Measurements from ENCODE around the gene SSUH2.

DNA sequence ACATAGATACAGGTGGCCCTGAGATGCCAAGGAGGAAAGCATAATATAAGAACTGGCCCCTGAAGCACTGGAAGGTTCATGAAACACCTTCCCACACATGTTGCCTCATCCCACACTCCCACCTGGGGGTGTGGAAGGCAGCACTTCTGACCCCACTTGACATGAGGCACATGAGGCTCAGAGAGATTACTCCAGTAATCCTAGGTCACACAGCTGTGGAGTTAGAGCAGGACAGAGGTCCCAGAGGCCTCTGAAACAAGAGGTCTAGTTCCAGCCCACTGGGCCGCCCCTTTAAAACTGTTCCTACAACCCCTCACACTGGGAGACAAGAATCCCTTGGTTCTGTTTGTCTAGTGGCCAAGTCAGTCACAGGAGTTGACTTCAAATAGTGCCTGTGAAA, 7.2 kb downstream of the SSUH2 start:
- TF ChIP-seq, protein P1, sequence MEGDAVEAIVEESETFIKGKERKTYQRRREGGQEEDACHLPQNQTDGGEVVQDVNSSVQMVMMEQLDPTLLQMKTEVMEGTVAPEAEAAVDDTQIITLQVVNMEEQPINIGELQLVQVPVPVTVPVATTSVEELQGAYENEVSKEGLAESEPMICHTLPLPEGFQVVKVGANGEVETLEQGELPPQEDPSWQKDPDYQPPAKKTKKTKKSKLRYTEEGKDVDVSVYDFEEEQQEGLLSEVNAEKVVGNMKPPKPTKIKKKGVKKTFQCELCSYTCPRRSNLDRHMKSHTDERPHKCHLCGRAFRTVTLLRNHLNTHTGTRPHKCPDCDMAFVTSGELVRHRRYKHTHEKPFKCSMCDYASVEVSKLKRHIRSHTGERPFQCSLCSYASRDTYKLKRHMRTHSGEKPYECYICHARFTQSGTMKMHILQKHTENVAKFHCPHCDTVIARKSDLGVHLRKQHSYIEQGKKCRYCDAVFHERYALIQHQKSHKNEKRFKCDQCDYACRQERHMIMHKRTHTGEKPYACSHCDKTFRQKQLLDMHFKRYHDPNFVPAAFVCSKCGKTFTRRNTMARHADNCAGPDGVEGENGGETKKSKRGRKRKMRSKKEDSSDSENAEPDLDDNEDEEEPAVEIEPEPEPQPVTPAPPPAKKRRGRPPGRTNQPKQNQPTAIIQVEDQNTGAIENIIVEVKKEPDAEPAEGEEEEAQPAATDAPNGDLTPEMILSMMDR (IDR thresholded peaks at IDR 0.05; ENCODE audit: insufficient read depth, low read length, poor library complexity, severe bottlenecking) = no peak
- no peak for TF ChIP-seq EZH2phosphoT487 (conservative IDR thresholded peaks at IDR 0.05; ENCODE audit: low read length)

Measured in SU-DHL-6 (cell line).